HepG2 (cell line): ENCODE results near the gene HYAL2. TPM values are rescaled to one million over a fixed set of nuclear protein-coding genes. Genes with fewer than 3 reads are reported as not detected.

Experiments used
- ATAC-seq: fragments of 200-7000 bp; cut with Tn5 transposase; 3 replicates; pipeline ENCODE4 v1.9.1; 2020; ENCODE audit warnings: mild to moderate bottlenecking, moderate library complexity
- BruUV-seq: library from RNA; stranded (reverse); fragments of 400-500 nt; replicated peaks from 2 replicates; lab custom pipeline; 2021; lab: Mats Ljungman, UMichigan
- CTCF ChIA-PET: fragments of 300-600 bp; formaldehyde crosslinking; extraction: SDS; loops from one replicate; lab custom pipeline; 2021; ENCODE audit warnings: low total read pairs, inconsistent platforms, low intra/inter-chr PET ratio; lab: Yijun Ruan, JAX
- POLR2A ChIA-PET: fragments of 350-600 bp; sonication (Branson Sonifier 250); formaldehyde crosslinking; loops from one replicate; lab custom pipeline; 2020; ENCODE audit warnings: antibody characterized with exemption, inconsistent platforms; lab: Yijun Ruan, JAX
- DNase-seq: peaks from one replicate; pipeline ENCODE4 v3.0.0-alpha.2; 2015; ENCODE audit warnings: low spot score
- FAIRE-seq: peaks from 3 replicates; lab custom pipeline; 2011; peaks lifted over from hg19 to GRCh38; lab: Jason Lieb, UNC
- H2AFZ ChIP-seq: one replicate; pipeline ENCODE4 v1.6.1; 2011; ENCODE audit warnings: low read length, inconsistent platforms
- H3K27ac ChIP-seq: fragments of 300-600 bp; 3 replicates; pipeline ENCODE4 v1.8.0; 2011; ENCODE audit warnings: mixed run types, mild to moderate bottlenecking, mixed read lengths, low read length, inconsistent platforms; ENCODE audit not compliant: insufficient read depth; ENCODE audit errors: extremely low read length
- H3K27me3 ChIP-seq, 2 experiments: fragments of 200-600 bp in 1 of 2; 2 replicates in 1 of 2; 3 replicates in 1 of 2; pipeline versions ENCODE4 v1.6.0 to v1.8.0; 2011; ENCODE audit warnings: low read length in 2 of 2, mild to moderate bottlenecking in 2 of 2, moderate library complexity in 2 of 2, inconsistent platforms in 1 of 2; ENCODE audit not compliant: insufficient read depth in 2 of 2, control insufficient read depth in 1 of 2
- H3K36me3 ChIP-seq, 2 experiments: fragments of 200-600 bp in 1 of 2; replicated peaks in 1 of 2; 2 replicates in 1 of 2; 3 replicates in 1 of 2; pipeline versions ENCODE4 v1.5.1 to v1.8.0; 2011; ENCODE audit warnings: low read length in 2 of 2, inconsistent platforms in 1 of 2; ENCODE audit not compliant: insufficient read depth in 2 of 2, control insufficient read depth in 1 of 2
- H3K4me1 ChIP-seq: 2 replicates; pipeline ENCODE4 v1.5.1; 2012; ENCODE audit warnings: low read length, inconsistent platforms; ENCODE audit not compliant: insufficient read depth
- H3K4me2 ChIP-seq: 2 replicates; pipeline ENCODE4 v1.6.0; 2011; ENCODE audit warnings: low read depth, low read length, inconsistent platforms
- H3K4me3 ChIP-seq, 3 experiments: fragments of 200-600 bp in 1 of 3; sonication (generic), shearing (Covaris generic) in 1 of 3; replicated peaks in 1 of 3; 2 replicates each; pipeline ENCODE4 v1.5.1; 2011 to 2016; ENCODE audit warnings: low read length in 3 of 3, inconsistent platforms in 2 of 3, low read depth in 2 of 3, mild to moderate bottlenecking in 2 of 3, control low read depth in 1 of 3, mixed read lengths in 1 of 3; ENCODE audit not compliant: insufficient read depth in 1 of 3
- H3K79me2 ChIP-seq: one replicate; pipeline ENCODE4 v1.6.1; 2011; ENCODE audit warnings: low read length, inconsistent platforms; ENCODE audit not compliant: insufficient read depth
- H3K9ac ChIP-seq: 2 replicates; pipeline ENCODE4 v1.6.0; 2011; ENCODE audit warnings: mild to moderate bottlenecking, low read depth, low read length, inconsistent platforms; ENCODE audit not compliant: insufficient read depth
- H3K9me3 ChIP-seq: 2 replicates; pipeline ENCODE4 v1.5.1; 2012; ENCODE audit warnings: mild to moderate bottlenecking, low read length
- H4K20me1 ChIP-seq: 2 replicates; pipeline ENCODE4 v1.6.0; 2011; ENCODE audit warnings: inconsistent platforms, mild to moderate bottlenecking, low read length, moderate library complexity; ENCODE audit not compliant: insufficient read depth
- AKAP8 ChIP-seq: sonication (generic); formaldehyde crosslinking; IDR thresholded peaks from 2 replicates; pipeline ENCODE4 v1.5.1; 2020; ENCODE audit warnings: mild to moderate bottlenecking, missing genetic modification reagents
- ATF7 ChIP-seq, 2 experiments: fragments of 450-650 bp in 1 of 2; sonication (generic) in 1 of 2; formaldehyde crosslinking in 1 of 2; IDR thresholded peaks; 2 replicates each; pipeline versions ENCODE4 v1.4.0 to v1.6.1; 2016 to 2020; ENCODE audit warnings: antibody characterized with exemption in 1 of 2, mild to moderate bottlenecking in 1 of 2, missing genetic modification reagents in 1 of 2
- HMGA1 ChIP-seq: sonication (generic); formaldehyde crosslinking; conservative IDR thresholded peaks from 2 replicates; pipeline ENCODE4 v1.4.0; 2020; ENCODE audit warnings: missing genetic modification reagents
- KAT8 ChIP-seq: IDR thresholded peaks from 2 replicates; pipeline ENCODE4 v1.6.1; 2016; ENCODE audit warnings: missing genetic modification reagents, missing compliant biosample characterization
- PCBP1 ChIP-seq: fragments of 200-400 bp; formaldehyde crosslinking; IDR thresholded peaks from 2 replicates; pipeline ENCODE4 v1.6.1; 2017; ENCODE audit warnings: mild to moderate bottlenecking, low read depth, low read length, borderline replicate concordance
- POGK ChIP-seq: sonication (generic); formaldehyde crosslinking; conservative IDR thresholded peaks from 2 replicates; pipeline ENCODE4 v1.8.0; 2022; ENCODE audit warnings: mild to moderate bottlenecking, moderate library complexity, missing genetic modification reagents
- POLR2AphosphoS5 ChIP-seq: IDR thresholded peaks from 2 replicates; pipeline ENCODE4 v1.6.1; 2012; ENCODE audit warnings: low read depth, low read length
- TAF1 ChIP-seq: sonication (generic); formaldehyde crosslinking; IDR thresholded peaks from 2 replicates; pipeline ENCODE4 v1.4.0; 2020; ENCODE audit warnings: missing genetic modification reagents
- ZMYM3 ChIP-seq: sonication (generic); formaldehyde crosslinking; IDR thresholded peaks from 2 replicates; pipeline ENCODE4 v1.5.1; 2020; ENCODE audit warnings: mild to moderate bottlenecking, missing genetic modification reagents
- ZNF329 ChIP-seq: sonication (generic); formaldehyde crosslinking; IDR thresholded peaks from 2 replicates; pipeline ENCODE4 v1.9.0; 2021; ENCODE audit warnings: low read depth, mild to moderate bottlenecking, missing genetic modification reagents
- ZNF574 ChIP-seq: sonication (generic); formaldehyde crosslinking; IDR thresholded peaks from 2 replicates; pipeline ENCODE4 v1.4.0; 2020; ENCODE audit warnings: missing genetic modification reagents
- ZNF598 ChIP-seq: sonication (generic); formaldehyde crosslinking; IDR thresholded peaks from 2 replicates; pipeline ENCODE4 v1.5.1; 2020; ENCODE audit warnings: mild to moderate bottlenecking, missing genetic modification reagents, borderline replicate concordance
- ZNF629 ChIP-seq: sonication (generic); formaldehyde crosslinking; conservative IDR thresholded peaks from 2 replicates; pipeline ENCODE4 v1.5.0; 2020; ENCODE audit warnings: missing genetic modification reagents
- ZNF768 ChIP-seq: sonication (generic); formaldehyde crosslinking; IDR thresholded peaks from 2 replicates; pipeline ENCODE4 v1.4.0; 2020; ENCODE audit warnings: missing genetic modification reagents
- ZNF788 ChIP-seq: sonication (generic); formaldehyde crosslinking; IDR thresholded peaks from 2 replicates; pipeline ENCODE4 v1.5.0; 2020; ENCODE audit warnings: mild to moderate bottlenecking, missing genetic modification reagents, borderline replicate concordance
- WGBS: methylation state at CpG from one replicate; pipeline ENCODE4 v1.1.6; 2017; ENCODE audit warnings: low lambda C conversion rate; 5-methylcytosine and 5-hydroxymethylcytosine counted together
- in situ Hi-C: cut with HindIII; loops from 2 replicates; pipeline ENCODE4 v1.10.0; 2017; ENCODE audit warnings: low pct_unique_long_range_greater_than_20kb; ENCODE audit not compliant: extremely low pct_ligation_motif_present
- intact Hi-C: fragments of 100-400 bp; cut with micrococcal nuclease; formaldehyde crosslinking; loops from one replicate; pipeline ENCODE4 v1.10.0; 2022; ENCODE audit not compliant: unreplicated experiment
- polyA plus RNA-seq, 8 experiments: library from polyadenylated mRNA; depleted of rRNA in 3 of 8; stranded (reverse) in 7 of 8; unstranded in 1 of 8; fragments of >200 nt; fragmentation: Illumina TruSeq in 4 of 8; extraction: Trizol in 4 of 8; gene quantifications; 2 replicates each; pipeline versions ENCODE4 v1.2.1 to v1.2.3, GENCODE V29; 2011 to 2016; ENCODE audit warnings: low read depth in 4 of 8, missing spikeins in 1 of 8, mixed read lengths in 1 of 8; ENCODE audit not compliant: insufficient read depth in 1 of 8
- total RNA-seq, 5 experiments: library from RNA; depleted of rRNA; stranded (reverse); fragments of >200 nt; fragmentation: Illumina TruSeq; extraction: Trizol; gene quantifications; 2 replicates each; pipeline ENCODE4 v1.2.3, GENCODE V29; 2016; ENCODE audit warnings: low read depth in 1 of 5

HYAL2 gene
- total and polyA plus RNA-seq, 2 of the 13 experiments (the other 11 are each of a cell fraction or from before 2014, with no cell fraction given): 76.2 to 102 TPM

GRCh38 chr3:50319894-50320625, 2.5 kb downstream of the HYAL2 start (continued):
- no peak for TF ChIP-seq PCBP1
- TF ChIP-seq ZNF768: 0 out of 2 replicates have a peak, but pooled peaks have one; percentile 25
- TF ChIP-seq KAT8 (CRISPR knock-in tag): no peak
- no peak for TF ChIP-seq TAF1 (CRISPR knock-in tag)
- TF ChIP-seq HMGA1: no peak
- no peak for TF ChIP-seq ZNF329 (CRISPR knock-in tag)

- Histone ChIP-seq H3K36me3 (peaks cover 16 to 32% of the 10 kb centered on the region in 2 experiments), H3K4me1 (peaks cover 70% of the 10 kb centered on the region), H3K9ac (peak overlapping the region; percentile 10; the same call in 1 of the 2 replicates), H3K27me3 (no peaks in the 10 kb centered on the region; a peak in 1 of 5 replicates), H3K4me2 (peak overlapping the region; percentile 94), H4K20me1 (no peaks in the 10 kb centered on the region), H2AFZ (no peak overlapping the region), H3K79me2 (peaks cover 25% of the 10 kb centered on the region), H3K9me3 (no peaks in the 10 kb centered on the region), H3K4me3 (peak overlapping the region in 1 of 3 experiments; percentile 19; a peak in 2 of 6 replicates), H3K27ac (peak overlapping the region; percentile 2)
- no peak for FAIRE-seq
- intact Hi-C loops (no loop called here), in situ Hi-C loops (no loop called here)
- CTCF ChIA-PET: no interaction called here
- no peak for DNase-seq
- POLR2A ChIA-PET: interaction anchor here (1.1 to 13.0 kb wide), 4 partner anchors 11 to 31 kb away, joined by 3 to 222 read pairs (median 8); partner anchors contain the start of genes CYB561D2, HYAL1, HYAL3 and IFRD2
- no TSS peak for BruUV-seq
- no peak for ATAC-seq
- 94% methylated on average over 16 of the region's 16 CpGs for WGBS
- TF ChIP-seq ZNF598 (CRISPR knock-in tag) (0 out of 2 replicates have a peak, but pooled peaks have one; percentile 34), ZNF574 (CRISPR knock-in tag) (0 out of 2 replicates have a peak, but pooled peaks have one; percentile 1), ATF7 (IDR thresholded peaks at IDR 0.05) (0 out of 2 replicates have a peak, but pooled peaks have one; percentile 29), ATF7 (CRISPR knock-in tag; IDR thresholded peaks at IDR 0.05) (no peak), ZMYM3 (CRISPR knock-in tag) (peak; percentile 39; the same call in 1 of the 2 replicates), POLR2AphosphoS5 (0 out of 2 replicates have a peak, but pooled peaks have one; percentile 22), ZNF788 (CRISPR knock-in tag) (0 out of 2 replicates have a peak, but pooled peaks have one; percentile 5), ZNF629 (CRISPR knock-in tag) (peak; percentile 87), AKAP8 (no peak), POGK (CRISPR knock-in tag) (0 out of 2 replicates have a peak, but pooled peaks have one; percentile 13)
Observed at GRCh38 chr3:50319181-50319893, 3.2 kb downstream of the HYAL2 start.
